ENCODE data around the gene STRIP2.
"Not testable (repeated sequence)": the region's sequence is repeated elsewhere in the genome, so short reads cannot be mapped to it uniquely, and the experiment has no call there.

STRIP2 gene, protein sequence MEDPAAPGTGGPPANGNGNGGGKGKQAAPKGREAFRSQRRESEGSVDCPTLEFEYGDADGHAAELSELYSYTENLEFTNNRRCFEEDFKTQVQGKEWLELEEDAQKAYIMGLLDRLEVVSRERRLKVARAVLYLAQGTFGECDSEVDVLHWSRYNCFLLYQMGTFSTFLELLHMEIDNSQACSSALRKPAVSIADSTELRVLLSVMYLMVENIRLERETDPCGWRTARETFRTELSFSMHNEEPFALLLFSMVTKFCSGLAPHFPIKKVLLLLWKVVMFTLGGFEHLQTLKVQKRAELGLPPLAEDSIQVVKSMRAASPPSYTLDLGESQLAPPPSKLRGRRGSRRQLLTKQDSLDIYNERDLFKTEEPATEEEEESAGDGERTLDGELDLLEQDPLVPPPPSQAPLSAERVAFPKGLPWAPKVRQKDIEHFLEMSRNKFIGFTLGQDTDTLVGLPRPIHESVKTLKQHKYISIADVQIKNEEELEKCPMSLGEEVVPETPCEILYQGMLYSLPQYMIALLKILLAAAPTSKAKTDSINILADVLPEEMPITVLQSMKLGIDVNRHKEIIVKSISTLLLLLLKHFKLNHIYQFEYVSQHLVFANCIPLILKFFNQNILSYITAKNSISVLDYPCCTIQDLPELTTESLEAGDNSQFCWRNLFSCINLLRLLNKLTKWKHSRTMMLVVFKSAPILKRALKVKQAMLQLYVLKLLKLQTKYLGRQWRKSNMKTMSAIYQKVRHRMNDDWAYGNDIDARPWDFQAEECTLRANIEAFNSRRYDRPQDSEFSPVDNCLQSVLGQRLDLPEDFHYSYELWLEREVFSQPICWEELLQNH

GRCh38 chr7:129433847-129434674 is at the start of gene STRIP2:
Gene STRIP2 (plus strand): TSS chr7:129434432. CDS start chr7:129434473, 41 bp downstream.
- DNase-seq: peak; percentile 94 to 97 (median 96)

GRCh38 chr7:129385116-129385515 is 49.1 kb upstream of the STRIP2 start:
- no peak for DNase-seq

DNA sequence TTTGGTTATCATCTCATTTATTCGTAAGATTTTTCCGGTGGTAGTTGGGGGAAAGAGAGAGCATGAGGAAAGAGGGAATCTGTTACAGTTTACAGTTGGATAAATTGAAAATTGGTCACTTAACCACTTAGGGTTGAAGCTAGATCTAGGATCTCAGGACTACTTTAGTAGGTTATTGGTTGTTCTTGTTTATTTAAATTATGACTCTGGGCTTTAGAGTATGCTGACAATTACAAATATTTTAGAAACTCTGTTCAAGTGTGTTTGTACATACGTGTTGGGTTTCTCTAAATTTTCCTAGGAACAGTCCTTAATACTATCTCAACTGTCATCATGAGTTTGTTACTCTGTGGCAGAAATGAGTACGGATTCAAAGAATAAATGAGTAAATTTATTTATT is 48.6 kb upstream of the STRIP2 start:
- DNase-seq: no peak

GRCh38 chr7:129386506-129386905 is 47.7 kb upstream of the STRIP2 start:
- no peak for DNase-seq

GRCh38 chr7:129387537-129387936 is 46.7 kb upstream of the STRIP2 start:
- no peak for DNase-seq

- no peak for DNase-seq
These were observed 45.7 kb upstream of the STRIP2 start for GRCh38 chr7:129388333-129389098.

DNA sequence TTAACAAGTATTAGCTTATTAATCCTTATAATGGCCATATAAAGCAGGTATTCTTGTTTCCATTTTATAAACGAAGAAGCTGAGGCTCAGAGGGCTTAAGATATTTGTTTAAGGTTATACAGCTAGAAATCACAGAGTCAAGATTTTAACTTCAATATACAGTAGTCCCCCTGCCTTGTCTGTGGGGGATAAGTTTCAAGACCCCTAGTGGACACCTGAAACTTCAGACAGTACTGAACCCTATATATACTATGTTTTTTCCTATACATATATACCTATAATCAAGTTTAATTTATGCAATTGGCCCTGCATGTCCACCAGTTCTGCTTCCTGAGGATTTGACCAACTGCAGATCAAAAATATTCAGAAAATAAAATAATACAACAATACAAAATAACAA is 44.4 kb upstream of the STRIP2 start:
- DNase-seq: no peak

GRCh38 chr7:129390314-129390713 is 43.9 kb upstream of the STRIP2 start:
- DNase-seq: no peak

- no peak for DNase-seq
These were observed 42.6 kb upstream of the STRIP2 start for GRCh38 chr7:129391546-129392171.

DNA sequence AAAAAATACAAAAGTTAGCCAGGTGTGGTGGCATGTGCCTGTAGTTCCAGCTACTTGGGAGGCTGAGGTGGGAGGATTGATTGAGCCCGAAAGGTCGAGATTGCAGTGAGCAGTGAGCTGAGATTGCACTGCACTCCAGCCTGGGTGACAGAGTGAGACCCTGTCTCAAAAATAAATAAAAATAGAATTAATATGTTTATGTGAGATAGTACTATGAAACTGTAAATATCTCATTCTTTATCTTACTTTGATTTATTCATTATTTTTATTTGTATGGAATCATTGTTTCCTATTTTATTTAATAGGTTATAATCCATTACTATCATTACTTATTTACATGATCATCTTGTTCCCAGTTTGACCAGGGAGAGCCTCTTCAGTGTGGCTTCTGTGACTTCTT is 41.0 kb upstream of the STRIP2 start:
- no peak for DNase-seq

DNA sequence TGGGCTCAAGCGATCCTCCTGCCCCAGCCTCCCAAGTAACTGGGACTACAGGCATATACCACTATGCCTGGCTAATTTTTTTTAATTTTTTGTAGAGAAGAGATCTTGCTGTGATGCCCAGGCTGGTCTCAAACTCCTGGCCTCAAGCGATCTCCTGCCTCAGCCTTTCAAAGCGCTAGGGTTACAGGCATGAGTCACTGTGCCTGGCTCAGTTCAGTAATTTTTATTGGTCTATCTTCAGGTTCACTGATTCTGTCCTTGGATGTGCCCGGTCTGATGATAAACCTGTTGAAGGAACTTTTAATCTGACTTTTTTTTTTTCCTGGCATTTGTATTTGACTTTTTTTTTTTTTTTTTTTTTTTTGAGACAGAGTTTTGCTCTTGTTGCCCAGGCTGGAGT is 40.1 kb upstream of the STRIP2 start:
- no peak for DNase-seq

DNA sequence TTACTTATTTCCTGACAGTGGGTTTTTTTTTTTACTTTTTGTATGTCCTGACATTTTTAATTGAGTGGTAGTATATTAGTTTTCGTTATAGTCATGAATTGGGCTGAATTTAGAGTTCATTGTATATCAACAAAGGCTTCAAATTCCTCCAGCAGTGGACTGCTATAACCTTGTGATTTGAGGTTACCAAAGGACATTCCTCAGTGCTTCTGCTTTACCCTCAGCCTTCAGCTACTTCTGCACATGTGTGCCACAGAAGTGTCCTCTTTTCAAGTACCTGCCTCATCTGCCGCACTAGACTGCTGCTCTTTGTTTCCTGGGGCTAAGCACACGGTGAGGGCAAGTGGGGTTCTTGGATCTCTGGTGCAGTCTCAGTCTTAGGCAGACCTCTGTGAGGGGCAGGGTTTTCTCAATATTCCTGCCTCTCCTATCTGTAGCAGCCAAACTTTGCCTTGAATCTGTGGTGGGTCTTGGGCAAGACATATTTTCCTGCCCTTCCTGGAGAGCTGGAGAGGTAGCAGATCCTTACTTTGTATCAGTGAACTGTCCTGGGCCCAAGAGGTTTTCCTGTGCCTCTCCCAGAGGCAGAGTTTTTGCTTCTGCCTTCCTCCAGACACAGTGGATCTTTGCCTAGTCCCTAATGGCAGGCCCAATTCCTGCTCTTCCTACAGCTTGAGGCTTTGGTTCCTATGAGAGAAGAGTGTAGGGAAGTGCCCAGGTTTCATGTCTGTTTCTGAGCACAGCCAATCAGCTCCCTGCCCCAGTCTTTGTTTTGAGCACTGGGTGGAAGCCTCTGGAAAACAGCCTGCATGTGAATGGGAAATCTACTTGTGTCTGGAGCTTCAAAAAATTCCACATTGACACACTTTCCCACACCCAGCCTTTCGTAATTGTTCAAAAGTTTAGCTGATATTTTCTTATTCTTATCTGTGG is 39.0 kb upstream of the STRIP2 start:
- no peak for DNase-seq

- no peak for DNase-seq
These were observed 32.8 kb upstream of the STRIP2 start for GRCh38 chr7:129401228-129401966.

- DNase-seq: peak in 1 of 3 experiments; percentile 20
These were observed 32.0 kb upstream of the STRIP2 start for GRCh38 chr7:129401967-129402860.

GRCh38 chr7:129405527-129405926 is 28.7 kb upstream of the STRIP2 start:
- no peak for DNase-seq

GRCh38 chr7:129410238-129410637 is 24.0 kb upstream of the STRIP2 start:
- DNase-seq: not testable (repeated sequence)

GRCh38 chr7:129412501-129412900 is 21.7 kb upstream of the STRIP2 start:
- DNase-seq: no peak

DNA sequence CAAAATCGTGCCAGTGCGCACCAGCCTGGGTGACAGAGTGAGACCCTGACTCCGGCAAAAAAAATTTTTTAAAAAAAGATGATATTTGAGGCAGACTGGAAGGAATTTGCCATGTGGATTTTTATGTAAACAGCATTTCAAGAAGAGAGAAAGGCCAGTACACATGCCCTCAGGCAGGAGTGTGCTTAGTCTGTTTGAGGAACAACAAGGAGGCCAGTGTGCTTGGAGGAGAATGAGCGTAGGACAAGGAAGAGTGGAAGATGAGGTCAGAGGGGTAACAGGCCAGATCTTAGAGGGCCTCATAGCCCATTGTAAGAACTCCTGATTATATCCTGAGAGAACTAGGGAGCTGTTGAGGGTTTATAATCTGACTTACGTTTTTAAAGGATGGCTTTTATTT is 17.2 kb upstream of the STRIP2 start:
- no peak for DNase-seq

DNA sequence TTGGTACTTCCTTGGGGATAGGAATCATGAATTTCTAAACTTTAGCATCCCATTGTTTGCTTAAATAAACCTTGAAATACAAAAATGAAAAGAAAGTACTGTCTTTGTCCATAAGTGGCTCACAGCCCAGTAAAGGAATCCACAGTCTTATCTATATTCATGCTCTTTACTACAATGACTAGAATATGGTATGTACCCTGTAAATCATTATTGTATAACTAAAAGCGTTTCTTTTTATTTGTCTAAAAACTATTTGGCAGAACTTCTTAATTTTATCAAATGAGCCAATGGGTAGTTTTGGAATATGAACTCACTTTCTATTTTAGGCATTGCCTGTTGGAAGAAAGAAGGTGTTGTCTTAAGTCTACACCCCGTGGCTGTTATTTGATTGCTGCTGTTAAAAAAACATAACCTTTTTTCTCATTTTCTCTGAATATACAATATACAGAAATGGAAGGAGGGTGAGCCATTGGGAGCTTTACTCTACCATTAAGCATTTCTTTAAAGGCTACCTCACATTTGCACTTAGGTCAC is 12.4 kb upstream of the STRIP2 start:
- DNase-seq: no peak

Data from NCI-H1417 (cell line).